Small intestine (tissue), 7 donors: ENCODE results near the gene CMSS1. TPM values are rescaled to one million over a fixed set of nuclear protein-coding genes. Genes with fewer than 3 reads are reported as not detected.
"Not testable (repeated sequence)": the region's sequence is repeated elsewhere in the genome, so short reads cannot be mapped to it uniquely, and the experiment has no call there.

Source experiments
- DNase-seq, 2 donors: peaks; one replicate each; pipeline versions ENCODE4 v3.0.0 to v3.0.0-alpha.2; 2013
- FAIRE-seq: peaks from 2 replicates; lab custom pipeline; 2012; peaks lifted over from hg19 to GRCh38; lab: Jason Lieb, UNC
- H3K27ac ChIP-seq, 3 donors: one replicate each; pipeline ENCODE4 v1.5.1; 2013; ENCODE audit warnings: low read length in 2 of 3, mild to moderate bottlenecking in 2 of 3, control low read depth in 1 of 3, inconsistent platforms in 1 of 3, low read depth in 1 of 3, moderate library complexity in 1 of 3
- H3K27me3 ChIP-seq, 3 donors: one replicate each; pipeline ENCODE4 v1.6.1; 2013; ENCODE audit warnings: low read length in 3 of 3, inconsistent platforms in 1 of 3; ENCODE audit not compliant: control insufficient read depth in 3 of 3, insufficient read depth in 3 of 3
- H3K36me3 ChIP-seq, 3 donors: one replicate each; pipeline ENCODE4 v1.6.1; 2013; ENCODE audit warnings: low read length in 3 of 3, inconsistent platforms in 1 of 3, low read depth in 1 of 3, mild to moderate bottlenecking in 1 of 3, moderate library complexity in 1 of 3; ENCODE audit not compliant: control insufficient read depth in 3 of 3, insufficient read depth in 2 of 3
- H3K4me1 ChIP-seq, 3 donors: one replicate each; pipeline ENCODE4 v1.6.1; 2013; ENCODE audit warnings: low read length in 2 of 3, inconsistent platforms in 1 of 3, low read depth in 1 of 3, mild to moderate bottlenecking in 1 of 3, moderate library complexity in 1 of 3; ENCODE audit not compliant: control insufficient read depth in 3 of 3, insufficient read depth in 2 of 3
- H3K4me3 ChIP-seq, 3 donors: one replicate each; pipeline ENCODE4 v1.5.1; 2013; ENCODE audit warnings: low read length in 3 of 3, control low read depth in 1 of 3, inconsistent platforms in 1 of 3, low read depth in 1 of 3, mild to moderate bottlenecking in 1 of 3, moderate library complexity in 1 of 3
- H3K9me3 ChIP-seq, 2 donors: one replicate each; pipeline ENCODE4 v1.6.1; 2013; ENCODE audit warnings: low read depth in 1 of 2, low read length in 1 of 2; ENCODE audit not compliant: control insufficient read depth in 2 of 2, insufficient read depth in 1 of 2
- WGBS, 3 donors: extraction: QIAGEN DNeasy Blood & Tissue Kit; methylation state at CpG; one replicate each; pipeline ENCODE4 v1.1.7; 2013; 5-methylcytosine and 5-hydroxymethylcytosine counted together
- polyA plus RNA-seq, 4 donors: library from polyadenylated mRNA; stranded (reverse) in 3 of 4; unstranded in 1 of 4; fragments of 200-250 nt in 3 of 4; fragments of 120-200 nt in 1 of 4; gene quantifications; one replicate each; pipeline versions ENCODE4 v1.2.1 to v1.2.3, GENCODE V29; 2013
- donor health status: healthy with polysubstance abuse.
- donor health status: control.
- donor health status: control.
- donor health status: Bipolar disorder and iron deficiency.
- donor health status: healthy.

Gene CMSS1
- polyA plus RNA-seq, 4 donors, result 1.6 to 24.0 (median 10.4) TPM

GRCh38 chr3:99839613-99840012, 22.0 kb downstream of the CMSS1 start:
- Histone ChIP-seq H3K36me3 (no peaks in the 10 kb centered on the region), H3K9me3 (no peaks in the 10 kb centered on the region), H3K4me3 (no peak overlapping the region), H3K27me3 (no peaks in the 10 kb centered on the region), H3K27ac (no peak overlapping the region), H3K4me1 (peaks cover 4 to 8% (median 6%) of the 10 kb centered on the region in 3 donors)
- FAIRE-seq, result no peak
- DNase-seq, result no peak
- 65 to 91% (median 79%) methylated on average over 1 of the region's 1 CpG for WGBS, 3 donors

GRCh38 chr3:99841949-99842348, 24.3 kb downstream of the CMSS1 start:
- DNase-seq, H3K27me3 ChIP-seq, H3K4me3 ChIP-seq, H3K9me3 ChIP-seq, H3K27ac ChIP-seq, FAIRE-seq, H3K36me3 ChIP-seq: not testable (repeated sequence)
- WGBS, 3 donors, result 97 to 98% (median 98%) methylated on average over 4 of the region's 4 CpGs
- H3K4me1 ChIP-seq, result peaks cover 4 to 10% (median 6%) of the 10 kb centered on the region in 3 donors

- FAIRE-seq (no peak), DNase-seq (peak; percentile 54 to 64)
- WGBS, 3 donors, result 35 to 50% (median 49%) methylated on average over 2 of the region's 2 CpGs
- Histone ChIP-seq H3K27me3 (no peaks in the 10 kb centered on the region), H3K9me3 (no peaks in the 10 kb centered on the region), H3K4me3 (no peak overlapping the region), H3K36me3 (no peaks in the 10 kb centered on the region), H3K4me1 (peaks cover 0 to 8% (median 1%) of the 10 kb centered on the region in 3 donors), H3K27ac (peak overlapping the region in 1 of 3 donors; percentile 36)
These were observed 25.3 kb downstream of the CMSS1 start for GRCh38 chr3:99842826-99843589.

GRCh38 chr3:99843590-99844258, 26.1 kb downstream of the CMSS1 start:
- H3K27ac ChIP-seq, result peak overlapping the region in 2 of 3 donors; percentile 14 to 43
- DNase-seq (peak in 1 of 2 donors; percentile 10), FAIRE-seq (no peak)
- peaks cover 0 to 7% (median 0%) of the 10 kb centered on the region in 3 donors for H3K4me1 ChIP-seq
- peaks cover 0 to 5% of the 10 kb centered on the region in 2 donors for H3K9me3 ChIP-seq
- H3K36me3 ChIP-seq, result peaks cover 0 to 5% (median 0%) of the 10 kb centered on the region in 3 donors
- WGBS, 3 donors, result 60 to 70% (median 70%) methylated on average over 10 of the region's 10 CpGs
- no peaks in the 10 kb centered on the region for H3K27me3 ChIP-seq
- no peak overlapping the region for H3K4me3 ChIP-seq

GRCh38 chr3:99845331-99845730, 27.7 kb downstream of the CMSS1 start:
- Histone ChIP-seq H3K27ac (no peak overlapping the region), H3K36me3 (peaks cover 0 to 5% (median 0%) of the 10 kb centered on the region in 3 donors), H3K4me1 (peaks cover 0 to 7% (median 0%) of the 10 kb centered on the region in 3 donors), H3K9me3 (peaks cover 0 to 11% of the 10 kb centered on the region in 2 donors), H3K4me3 (no peak overlapping the region), H3K27me3 (no peaks in the 10 kb centered on the region)
- FAIRE-seq (no peak), DNase-seq (no peak)
- WGBS, 3 donors, result 57 to 84% (median 83%) methylated on average over 4 of the region's 4 CpGs

GRCh38 chr3:99845999-99846398, 28.3 kb downstream of the CMSS1 start:
- peaks cover 0 to 9% (median 4%) of the 10 kb centered on the region in 3 donors for H3K36me3 ChIP-seq
- H3K27ac ChIP-seq, result peak overlapping the region in 1 of 3 donors; percentile 26
- FAIRE-seq (no peak), DNase-seq (no peak)
- WGBS, 3 donors, result 46 to 82% (median 77%) methylated on average over 2 of the region's 2 CpGs
- peaks cover 0 to 7% (median 0%) of the 10 kb centered on the region in 3 donors for H3K4me1 ChIP-seq
- H3K4me3 ChIP-seq, result no peak overlapping the region
- peaks cover 1 to 14% of the 10 kb centered on the region in 2 donors for H3K9me3 ChIP-seq
- no peaks in the 10 kb centered on the region for H3K27me3 ChIP-seq

- H3K9me3 ChIP-seq, result peaks cover 1 to 14% of the 10 kb centered on the region in 2 donors
- FAIRE-seq (no peak), DNase-seq (peak in 1 of 2 donors; percentile 40)
- peaks cover 0 to 7% (median 0%) of the 10 kb centered on the region in 3 donors for H3K4me1 ChIP-seq
- H3K4me3 ChIP-seq, result no peak overlapping the region
- 29 to 42% (median 38%) methylated on average over 6 of the region's 6 CpGs for WGBS, 3 donors
- no peaks in the 10 kb centered on the region for H3K27me3 ChIP-seq
- peaks cover 0 to 9% (median 6%) of the 10 kb centered on the region in 3 donors for H3K36me3 ChIP-seq
- peak overlapping the region in 1 of 3 donors; percentile 76 for H3K27ac ChIP-seq
These were observed 29.0 kb downstream of the CMSS1 start for GRCh38 chr3:99846477-99847160.

- no peak overlapping the region for H3K4me3 ChIP-seq
- H3K27ac ChIP-seq, result peak overlapping the region in 1 of 3 donors; percentile 38
- DNase-seq, result no peak
- peaks cover 0 to 3% (median 0%) of the 10 kb centered on the region in 3 donors for H3K4me1 ChIP-seq
- no peaks in the 10 kb centered on the region for H3K27me3 ChIP-seq
- peaks cover 0 to 9% (median 6%) of the 10 kb centered on the region in 3 donors for H3K36me3 ChIP-seq
- FAIRE-seq, result no peak
- 88 to 97% (median 92%) methylated on average over 6 of the region's 6 CpGs for WGBS, 3 donors
- peaks cover 1 to 14% of the 10 kb centered on the region in 2 donors for H3K9me3 ChIP-seq
These were observed 30.8 kb downstream of the CMSS1 start for GRCh38 chr3:99848433-99848832.
